Choroid plexus epithelial cell (primary cell): Measurements from ENCODE around the gene NTRK3.

Experiments used
- DNase-seq: peaks from one replicate; pipeline ENCODE4 v3.0.0-alpha.2; 2010; ENCODE audit warnings: low read depth
- H3K4me3 ChIP-seq: 2 replicates; pipeline ENCODE4 v1.5.1; 2011; ENCODE audit warnings: low read depth, mild to moderate bottlenecking, control low read depth, low read length, moderate library complexity
- CTCF ChIP-seq: conservative IDR thresholded peaks from 2 replicates; pipeline ENCODE4 v1.5.1; 2011; ENCODE audit warnings: low read depth, mild to moderate bottlenecking, control low read depth, inconsistent platforms, low read length, moderate library complexity

The NTRK3 gene

GRCh38 chr15:88020806-88021205, 235.7 kb downstream of the NTRK3 start:
- no peak overlapping the region for H3K4me3 ChIP-seq
- no peak for DNase-seq
- TF ChIP-seq CTCF, result no peak

DNA sequence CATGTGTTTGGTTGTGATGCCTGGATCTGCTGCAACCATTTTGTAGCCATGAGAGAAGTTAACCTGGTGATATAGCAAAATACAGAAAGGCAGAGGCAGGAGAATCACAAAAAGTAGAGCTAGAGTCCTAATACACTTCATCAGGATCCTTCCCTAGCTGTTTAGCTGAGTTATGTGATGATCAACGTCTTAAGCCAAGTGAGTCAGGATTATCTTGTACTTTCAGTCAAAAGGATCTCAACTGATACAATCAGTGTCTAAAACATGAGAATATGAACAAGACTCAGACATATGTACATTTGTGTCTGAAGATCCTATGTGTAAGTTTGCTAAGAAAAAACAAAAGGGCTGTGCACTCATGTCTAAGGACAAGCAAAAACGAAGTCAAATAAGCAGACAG, 236.9 kb downstream of the NTRK3 start:
- TF ChIP-seq CTCF, result no peak
- H3K4me3 ChIP-seq, result no peak overlapping the region
- DNase-seq, result no peak

GRCh38 chr15:88018869-88019641, 237.5 kb downstream of the NTRK3 start:
- DNase-seq, result peak; percentile 27
- no peak overlapping the region for H3K4me3 ChIP-seq
- no peak for TF ChIP-seq CTCF

- no peak for DNase-seq
- no peak overlapping the region for H3K4me3 ChIP-seq
- no peak for TF ChIP-seq CTCF
These were observed 238.8 kb downstream of the NTRK3 start for GRCh38 chr15:88017753-88018152.

DNA sequence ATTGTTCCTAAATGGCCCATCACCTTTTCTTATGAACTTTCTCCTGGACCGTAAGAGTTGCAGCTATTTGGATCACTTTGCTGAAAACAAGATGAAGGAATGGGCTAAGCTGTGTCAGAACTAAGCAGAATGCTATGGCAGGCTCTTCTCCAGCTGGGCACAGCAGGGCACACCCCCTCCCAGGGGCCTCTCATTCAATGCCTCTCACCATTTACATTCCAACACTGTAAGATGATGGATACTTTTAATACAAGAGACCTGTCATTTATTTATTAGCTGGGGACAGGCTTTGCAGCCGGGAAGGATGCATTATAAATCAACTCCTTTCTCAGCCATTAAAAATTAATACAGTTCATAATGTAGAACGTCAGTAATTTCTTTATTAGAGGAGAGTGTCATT, 240.1 kb downstream of the NTRK3 start:
- no peak for TF ChIP-seq CTCF
- no peak for DNase-seq
- H3K4me3 ChIP-seq, result no peak overlapping the region

- no peak for DNase-seq
- TF ChIP-seq CTCF, result no peak
- H3K4me3 ChIP-seq, result no peak overlapping the region
These were observed 241.2 kb downstream of the NTRK3 start for GRCh38 chr15:88015228-88015860.

DNA sequence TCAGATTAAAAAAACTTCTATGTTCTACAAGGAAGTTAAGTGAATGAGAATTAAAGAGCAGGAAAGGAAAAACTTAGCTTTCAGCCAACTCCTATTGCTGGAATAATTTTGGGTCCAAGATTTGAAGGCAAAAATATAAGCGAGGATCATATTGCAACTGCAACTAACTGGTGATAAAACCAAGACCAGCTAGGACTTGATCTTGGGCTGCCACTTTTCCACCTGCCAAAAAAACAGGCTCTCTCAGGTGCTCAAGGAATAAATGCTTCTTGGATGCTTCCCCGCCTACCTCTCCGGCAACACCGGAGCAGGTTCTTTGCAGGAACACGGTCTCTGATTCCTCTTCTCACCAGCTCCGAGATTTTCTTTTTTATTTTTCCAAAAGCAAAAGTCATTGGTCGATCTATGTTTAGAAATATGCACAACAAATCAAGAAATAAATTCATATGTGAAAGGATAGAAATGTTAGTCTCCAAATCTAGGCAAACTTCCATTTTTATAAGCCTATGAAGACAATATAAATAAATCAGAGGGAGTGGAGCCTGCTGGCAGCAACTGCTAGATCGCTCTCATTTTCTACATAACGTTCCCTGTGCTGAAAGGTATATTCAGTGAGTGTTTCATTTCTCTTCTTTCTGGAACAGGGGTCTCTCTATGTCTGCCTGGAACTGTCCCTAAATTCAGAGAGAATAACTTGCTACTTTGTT, 241.9 kb downstream of the NTRK3 start:
- DNase-seq, result no peak
- H3K4me3 ChIP-seq, result no peak overlapping the region
- no peak for TF ChIP-seq CTCF
